ENCODE results near the gene EMC8. TPM values are rescaled to one million over a fixed set of nuclear protein-coding genes. Genes with fewer than 3 reads are reported as not detected.

EMC8 gene
- total RNA-seq, 2 experiments from 2014 or later, result 30.4 to 32.9 TPM

- no peak overlapping the region for H3K27ac Mint-ChIP-seq
- DNase-seq, result no peak
- no peaks in the 10 kb centered on the region for H3K9me3 Mint-ChIP-seq (ENCODE audit: low read depth)
- no peaks in the 10 kb centered on the region for H3K36me3 Mint-ChIP-seq (ENCODE audit: low read depth)
- ATAC-seq, result no peak
- ChIA-PET POLR2A (no interaction called here), CTCF (interaction anchor here (0.6 kb wide), 1 partner anchor 69 kb away, joined by 4 read pairs; no protein-coding TSS in a partner anchor)
- peaks cover 19% of the 10 kb centered on the region for H3K27me3 Mint-ChIP-seq
- H3K4me3 Mint-ChIP-seq, result no peak overlapping the region
- intact Hi-C loops (cut with DNase I, micrococcal nuclease), result no loop called here
- H3K4me1 Mint-ChIP-seq, result peaks cover 17% of the 10 kb centered on the region
Measured at GRCh38 chr16:85752511-85753420, 46.6 kb downstream of the EMC8 start.

- no peak for ATAC-seq
- H3K9me3 Mint-ChIP-seq (ENCODE audit: low read depth), result no peaks in the 10 kb centered on the region
Measured at GRCh38 chr16:85751698-85752501, 47.4 kb downstream of the EMC8 start.

GRCh38 chr16:85750827-85751697 lies 48.3 kb downstream of the EMC8 start, which contains the start of gene C16orf74:
Gene C16orf74, minus strand, starts transcription at chr16:85751096. Its CDS starts 15,879 bp downstream, at chr16:85735217.
- ChIA-PET CTCF (interaction anchor here (0.7 kb wide), 1 partner anchor 454 kb away, joined by 3 read pairs; no protein-coding TSS in a partner anchor), POLR2A (no interaction called here)
- intact Hi-C loops (cut with DNase I, micrococcal nuclease), result loop anchor here in 1 of 2 experiments (1.0 kb wide), 1 partner anchor 63 kb away; the partner anchor contains the start of gene GINS2
- Mint-ChIP-seq H3K27me3 (peaks cover 19% of the 10 kb centered on the region), H3K36me3 (ENCODE audit: low read depth) (no peaks in the 10 kb centered on the region), H3K4me3 (peak within 1 kb of the TSS; percentile 57), H3K4me1 (peaks cover 8% of the 10 kb centered on the region), H3K27ac (no peak within 1 kb of the TSS), H3K9me3 (ENCODE audit: low read depth) (no peaks in the 10 kb centered on the region)
- ATAC-seq, result peak; percentile 83
- peak; percentile 36 for DNase-seq

More at GRCh38 chr16:85751698-85752501, 47.4 kb downstream of the EMC8 start:
- no peak overlapping the region for H3K4me3 Mint-ChIP-seq
- ChIA-PET CTCF (no interaction called here), POLR2A (no interaction called here)
- H3K27ac Mint-ChIP-seq, result no peak overlapping the region
- H3K4me1 Mint-ChIP-seq, result peaks cover 11% of the 10 kb centered on the region
- H3K36me3 Mint-ChIP-seq (ENCODE audit: low read depth), result no peaks in the 10 kb centered on the region
- no peak for DNase-seq
- peaks cover 19% of the 10 kb centered on the region for H3K27me3 Mint-ChIP-seq
- intact Hi-C loops (cut with DNase I, micrococcal nuclease), result loop anchor here in 1 of 2 experiments (1.0 kb wide), 1 partner anchor 64 kb away; the partner anchor contains the start of gene GINS2

GRCh38 chr16:85750146-85750826 lies 49.1 kb downstream of the EMC8 start:
- DNase-seq (peak; percentile 39), ATAC-seq (no peak)
- H3K36me3 Mint-ChIP-seq (ENCODE audit: low read depth), result no peaks in the 10 kb centered on the region
- intact Hi-C loops (cut with DNase I, micrococcal nuclease), result no loop called here
- peak overlapping the region; percentile 57 for H3K4me3 Mint-ChIP-seq
- ChIA-PET CTCF (interaction anchor here (0.7 kb wide), 1 partner anchor 453 kb away, joined by 3 read pairs; no protein-coding TSS in a partner anchor), POLR2A (no interaction called here)
- H3K9me3 Mint-ChIP-seq (ENCODE audit: low read depth), result no peaks in the 10 kb centered on the region
- peaks cover 19% of the 10 kb centered on the region for H3K27me3 Mint-ChIP-seq
- H3K4me1 Mint-ChIP-seq, result peaks cover 8% of the 10 kb centered on the region
- no peak overlapping the region for H3K27ac Mint-ChIP-seq

GRCh38 chr16:85749771-85750145 lies 49.6 kb downstream of the EMC8 start:
- no peaks in the 10 kb centered on the region for H3K9me3 Mint-ChIP-seq (ENCODE audit: low read depth)
- DNase-seq, result no peak
- no peak for ATAC-seq
- H3K4me1 Mint-ChIP-seq, result peaks cover 8% of the 10 kb centered on the region
- POLR2A ChIA-PET, result no interaction called here
- H3K36me3 Mint-ChIP-seq (ENCODE audit: low read depth), result no peaks in the 10 kb centered on the region
- CTCF ChIA-PET, result no interaction called here
- peaks cover 19% of the 10 kb centered on the region for H3K27me3 Mint-ChIP-seq
- intact Hi-C loops (cut with DNase I, micrococcal nuclease), result no loop called here
- no peak overlapping the region for H3K27ac Mint-ChIP-seq
- H3K4me3 Mint-ChIP-seq, result peak overlapping the region; percentile 57

- ChIA-PET CTCF (interaction anchor here (0.6 to 0.9 kb wide), 4 partner anchors 10 to 502 kb away, joined by 3 to 4 read pairs (median 3); no protein-coding TSS in a partner anchor), POLR2A (no interaction called here)
- Mint-ChIP-seq H3K4me3 (no peak overlapping the region), H3K36me3 (ENCODE audit: low read depth) (no peaks in the 10 kb centered on the region), H3K27ac (no peak overlapping the region), H3K4me1 (peaks cover 5% of the 10 kb centered on the region), H3K9me3 (ENCODE audit: low read depth) (no peaks in the 10 kb centered on the region), H3K27me3 (peaks cover 10% of the 10 kb centered on the region)
- ATAC-seq (no peak), DNase-seq (no peak)
- intact Hi-C loops (cut with DNase I, micrococcal nuclease), result no loop called here
Measured at GRCh38 chr16:85746460-85747215, 52.7 kb downstream of the EMC8 start.

- DNase-seq, result no peak
- no peaks in the 10 kb centered on the region for H3K9me3 Mint-ChIP-seq (ENCODE audit: low read depth)
- ChIA-PET POLR2A (no interaction called here), CTCF (interaction anchor here (0.6 kb wide), 1 partner anchor 83 kb away, joined by 3 read pairs; no protein-coding TSS in a partner anchor)
- ATAC-seq, result no peak
- H3K4me3 Mint-ChIP-seq, result no peak overlapping the region
- no peak overlapping the region for H3K27ac Mint-ChIP-seq
- no peaks in the 10 kb centered on the region for H3K36me3 Mint-ChIP-seq (ENCODE audit: low read depth)
- H3K4me1 Mint-ChIP-seq, result peaks cover 17% of the 10 kb centered on the region
- intact Hi-C loops (cut with DNase I, micrococcal nuclease), result no loop called here
- H3K27me3 Mint-ChIP-seq, result no peaks in the 10 kb centered on the region
Measured at GRCh38 chr16:85738923-85739715, 60.2 kb downstream of the EMC8 start.

- intact Hi-C loops (cut with DNase I, micrococcal nuclease), result no loop called here
- DNase-seq (no peak), ATAC-seq (no peak)
- ChIA-PET CTCF (interaction anchor here (0.6 to 1.6 kb wide), 7 partner anchors 12 to 321 kb away, joined by 3 to 6 read pairs (median 3); no protein-coding TSS in a partner anchor), POLR2A (no interaction called here)
- no peak overlapping the region for H3K4me3 Mint-ChIP-seq
- no peak overlapping the region for H3K27ac Mint-ChIP-seq
- no peaks in the 10 kb centered on the region for H3K9me3 Mint-ChIP-seq (ENCODE audit: low read depth)
- no peaks in the 10 kb centered on the region for H3K27me3 Mint-ChIP-seq
- H3K4me1 Mint-ChIP-seq, result peaks cover 17% of the 10 kb centered on the region
- no peaks in the 10 kb centered on the region for H3K36me3 Mint-ChIP-seq (ENCODE audit: low read depth)
Measured at GRCh38 chr16:85736921-85737320, 62.4 kb downstream of the EMC8 start.

GRCh38 chr16:85735946-85736345 lies 63.4 kb downstream of the EMC8 start:
- ChIA-PET CTCF (interaction anchor here (0.6 to 1.6 kb wide), 6 partner anchors 9 to 1078 kb away, joined by 3 to 6 read pairs (median 4); no protein-coding TSS in a partner anchor), POLR2A (interaction anchor here (0.6 kb wide), 1 partner anchor 13 kb away, joined by 4 read pairs; no protein-coding TSS in a partner anchor)
- Mint-ChIP-seq H3K27ac (no peak overlapping the region), H3K9me3 (ENCODE audit: low read depth) (no peaks in the 10 kb centered on the region), H3K27me3 (no peaks in the 10 kb centered on the region), H3K4me1 (peaks cover 17% of the 10 kb centered on the region), H3K4me3 (no peak overlapping the region), H3K36me3 (ENCODE audit: low read depth) (no peaks in the 10 kb centered on the region)
- ATAC-seq, result no peak
- intact Hi-C loops (cut with DNase I, micrococcal nuclease), result no loop called here
- no peak for DNase-seq

All from activated CD4-positive, alpha-beta T cell treated with anti-CD3 and anti-CD28 coated beads for 36 hours (primary cell).